ENCODE measurements around the gene CD247.

DNA sequence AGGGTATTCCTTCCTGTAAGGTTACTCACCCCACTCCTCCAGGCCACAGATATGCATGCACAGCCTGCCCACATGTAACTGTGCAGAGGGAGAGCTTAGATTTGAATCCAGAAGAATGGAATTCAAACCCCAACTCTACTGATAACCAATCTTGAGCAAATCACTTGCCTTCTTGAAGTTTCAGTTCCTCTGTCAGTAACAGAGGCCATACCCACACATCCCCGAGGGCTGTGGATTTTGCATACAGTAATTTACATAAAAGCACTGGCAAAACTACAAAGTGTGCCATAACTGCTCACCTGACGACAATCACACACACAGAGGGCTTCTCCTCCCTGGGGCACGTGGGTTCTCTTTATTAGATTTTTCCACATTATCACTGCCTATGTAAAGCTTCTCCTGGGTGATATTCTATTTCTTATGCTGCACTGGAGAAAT is 18.6 kb downstream of the CD247 start:
- TF ChIP-seq YY1 (IDR thresholded peaks at IDR 0.05; ENCODE audit: insufficient read depth, insufficient read length) = no peak
- TF ChIP-seq SUZ12 (IDR thresholded peaks at IDR 0.05; ENCODE audit: extremely low read depth, insufficient read depth, insufficient read length) = no peak
